ENCODE data around the gene COL5A1.

COL5A1 gene

GRCh38 chr9:134678206-134678605 lies 36.6 kb downstream of the COL5A1 start:
- Histone ChIP-seq H3K9ac (ENCODE audit: low read depth in 1 of 2, low read length in 2 of 2) (no peak overlapping the region), H3K27me3 (ENCODE audit: control insufficient read depth in 2 of 2, insufficient read depth in 2 of 2, low read length in 2 of 2) (no peaks in the 10 kb centered on the region), H3K4me1 (ENCODE audit: control insufficient read depth in 2 of 2, insufficient read depth in 2 of 2, low read length in 2 of 2) (peaks cover 2 to 7% of the 10 kb centered on the region in 2 donors), H3K4me3 (ENCODE audit: low read length in 2 of 2) (no peak overlapping the region), H3K9me3 (ENCODE audit: control insufficient read depth in 2 of 2, low read length in 2 of 2) (no peaks in the 10 kb centered on the region), H3K27ac (ENCODE audit: low read depth in 2 of 2, low read length in 2 of 2) (no peak overlapping the region), H3K36me3 (ENCODE audit: control insufficient read depth in 2 of 2, insufficient read depth in 2 of 2, low read length in 2 of 2) (no peaks in the 10 kb centered on the region)

DNA sequence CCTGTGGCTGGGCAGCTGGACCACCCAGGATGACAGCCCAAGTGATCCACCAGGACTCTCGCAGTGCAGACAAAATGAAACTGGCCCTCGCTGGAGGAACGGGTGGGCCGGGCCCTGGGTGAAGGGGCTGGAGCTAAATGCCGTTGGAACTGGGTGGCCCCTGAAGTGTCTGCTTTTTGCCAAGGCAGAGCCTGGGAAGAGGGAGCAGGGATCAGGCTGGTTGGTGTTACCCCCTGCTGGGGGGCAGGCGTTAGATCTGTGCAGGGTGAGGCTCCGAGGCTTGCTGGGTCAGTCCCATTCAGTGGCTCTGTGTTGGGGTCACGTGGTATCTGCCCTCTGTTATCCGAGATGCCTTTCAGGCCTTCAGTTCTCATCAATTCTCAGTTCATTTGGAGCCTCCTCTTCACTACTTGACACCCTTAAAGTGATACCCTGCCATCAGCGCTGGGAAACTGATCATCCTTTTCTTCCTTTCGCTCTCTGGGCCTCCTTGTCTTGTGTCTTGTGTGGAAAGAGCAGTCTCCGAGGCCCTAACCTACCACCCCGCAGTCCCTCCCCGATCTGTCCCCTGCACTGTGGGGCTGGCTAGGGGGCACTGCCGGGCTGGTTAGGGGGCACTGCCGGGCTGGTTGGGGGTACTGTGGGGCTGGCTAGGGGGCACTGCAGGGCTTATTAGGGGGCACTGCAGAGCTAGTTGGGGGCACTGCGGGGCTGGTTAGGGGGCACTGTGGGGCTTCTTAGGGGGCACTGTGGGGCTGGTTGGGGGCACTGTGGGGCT lies 37.3 kb downstream of the COL5A1 start:
- peaks cover 2 to 7% of the 10 kb centered on the region in 2 donors for H3K4me1 ChIP-seq (ENCODE audit: control insufficient read depth in 2 of 2, insufficient read depth in 2 of 2, low read length in 2 of 2)
- H3K27ac ChIP-seq (ENCODE audit: low read depth in 2 of 2, low read length in 2 of 2) = no peak overlapping the region
- no peaks in the 10 kb centered on the region for H3K36me3 ChIP-seq (ENCODE audit: control insufficient read depth in 2 of 2, insufficient read depth in 2 of 2, low read length in 2 of 2)
- no peaks in the 10 kb centered on the region for H3K27me3 ChIP-seq (ENCODE audit: control insufficient read depth in 2 of 2, insufficient read depth in 2 of 2, low read length in 2 of 2)
- H3K9me3 ChIP-seq (ENCODE audit: control insufficient read depth in 2 of 2, low read length in 2 of 2) = no peaks in the 10 kb centered on the region
- H3K4me3 ChIP-seq (ENCODE audit: low read length in 2 of 2) = no peak overlapping the region
- no peak overlapping the region for H3K9ac ChIP-seq (ENCODE audit: low read depth in 1 of 2, low read length in 2 of 2)

DNA sequence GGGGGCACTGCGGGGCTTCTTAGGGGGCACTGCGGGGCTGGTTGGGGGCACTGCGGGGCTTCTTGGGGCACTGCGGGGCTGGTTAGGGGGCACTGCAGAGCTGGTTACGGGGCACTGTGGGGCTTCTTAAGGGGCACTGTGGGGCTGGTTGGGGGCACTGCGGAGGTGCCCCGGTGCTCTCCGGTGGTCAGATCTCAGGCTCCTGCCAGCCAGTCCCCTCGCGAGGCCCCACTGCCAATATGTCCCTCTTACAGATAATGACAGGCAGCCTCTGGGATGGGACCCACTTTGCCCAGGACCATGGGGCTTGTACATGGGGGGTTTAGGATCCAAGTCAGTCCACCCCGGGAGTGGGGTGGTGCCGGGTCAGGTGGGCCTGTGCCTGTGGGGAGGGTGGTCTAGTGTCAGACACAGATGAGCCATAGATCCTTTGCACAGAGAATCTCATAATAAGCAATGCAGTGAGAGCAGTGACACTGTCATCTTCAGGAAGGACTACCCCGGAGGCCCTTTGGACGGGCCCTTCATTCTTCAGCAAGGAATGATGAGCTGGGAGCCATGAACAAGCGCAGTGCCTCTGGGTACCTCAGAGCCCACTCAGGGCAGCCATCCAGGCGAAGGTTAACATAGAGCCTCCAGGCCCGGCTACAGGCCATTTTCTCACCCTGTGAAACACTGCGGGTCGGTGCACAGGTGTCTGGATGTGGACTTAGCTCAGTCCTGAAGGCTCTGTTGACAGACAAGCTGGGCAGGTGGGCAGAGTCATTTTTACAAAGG lies 38.2 kb downstream of the COL5A1 start:
- Histone ChIP-seq H3K27ac (ENCODE audit: low read depth in 2 of 2, low read length in 2 of 2) (no peak overlapping the region), H3K4me1 (ENCODE audit: control insufficient read depth in 2 of 2, insufficient read depth in 2 of 2, low read length in 2 of 2) (peaks cover 2 to 7% of the 10 kb centered on the region in 2 donors), H3K4me3 (ENCODE audit: low read length in 2 of 2) (no peak overlapping the region)

GRCh38 chr9:134680393-134681060 lies 38.9 kb downstream of the COL5A1 start:
- Histone ChIP-seq H3K27ac (ENCODE audit: low read depth in 2 of 2, low read length in 2 of 2) (no peak overlapping the region), H3K36me3 (ENCODE audit: control insufficient read depth in 2 of 2, insufficient read depth in 2 of 2, low read length in 2 of 2) (no peaks in the 10 kb centered on the region), H3K4me3 (ENCODE audit: low read length in 2 of 2) (no peak overlapping the region), H3K9ac (ENCODE audit: low read depth in 1 of 2, low read length in 2 of 2) (no peak overlapping the region), H3K4me1 (ENCODE audit: control insufficient read depth in 2 of 2, insufficient read depth in 2 of 2, low read length in 2 of 2) (peaks cover 2 to 7% of the 10 kb centered on the region in 2 donors), H3K27me3 (ENCODE audit: control insufficient read depth in 2 of 2, insufficient read depth in 2 of 2, low read length in 2 of 2) (no peaks in the 10 kb centered on the region), H3K9me3 (ENCODE audit: control insufficient read depth in 2 of 2, low read length in 2 of 2) (no peaks in the 10 kb centered on the region)

More for the DNA sequence above, 38.2 kb downstream of the COL5A1 start:
- no peaks in the 10 kb centered on the region for H3K27me3 ChIP-seq (ENCODE audit: control insufficient read depth in 2 of 2, insufficient read depth in 2 of 2, low read length in 2 of 2)
- no peaks in the 10 kb centered on the region for H3K36me3 ChIP-seq (ENCODE audit: control insufficient read depth in 2 of 2, insufficient read depth in 2 of 2, low read length in 2 of 2)
- no peaks in the 10 kb centered on the region for H3K9me3 ChIP-seq (ENCODE audit: control insufficient read depth in 2 of 2, low read length in 2 of 2)
- no peak overlapping the region for H3K9ac ChIP-seq (ENCODE audit: low read depth in 1 of 2, low read length in 2 of 2)

DNA sequence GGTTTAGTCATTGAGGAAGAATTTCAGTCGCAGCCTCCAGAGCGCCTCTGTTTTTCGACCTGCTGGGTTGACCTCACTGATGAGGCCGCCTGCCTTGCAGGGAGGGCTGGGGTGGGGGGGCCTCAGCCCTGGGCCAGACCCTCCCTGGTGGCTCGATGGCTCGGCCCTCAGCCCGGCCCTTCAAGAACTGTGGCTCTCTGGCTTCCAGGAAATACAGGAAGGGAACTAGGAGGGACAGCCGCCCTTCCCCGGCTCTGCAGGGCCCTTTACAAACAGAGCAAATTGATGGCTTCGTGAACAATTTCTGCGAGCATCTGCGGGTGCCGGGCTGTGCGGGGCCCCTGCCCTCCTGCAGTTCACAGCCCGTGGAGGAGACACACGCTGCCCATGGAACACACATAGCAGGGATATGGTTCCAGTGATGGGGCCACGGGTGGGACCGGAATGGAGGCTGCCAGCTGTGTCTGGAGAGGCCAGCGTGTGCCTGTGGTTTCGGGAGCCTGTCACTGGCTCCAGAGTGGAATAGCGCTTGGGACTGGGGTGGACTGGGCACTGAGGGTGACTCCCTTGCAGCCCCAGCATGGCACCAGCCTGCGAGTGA lies 39.6 kb downstream of the COL5A1 start:
- Histone ChIP-seq H3K9me3 (ENCODE audit: control insufficient read depth in 2 of 2, low read length in 2 of 2) (no peaks in the 10 kb centered on the region), H3K27me3 (ENCODE audit: control insufficient read depth in 2 of 2, insufficient read depth in 2 of 2, low read length in 2 of 2) (no peaks in the 10 kb centered on the region), H3K27ac (ENCODE audit: low read depth in 2 of 2, low read length in 2 of 2) (no peak overlapping the region), H3K36me3 (ENCODE audit: control insufficient read depth in 2 of 2, insufficient read depth in 2 of 2, low read length in 2 of 2) (no peaks in the 10 kb centered on the region), H3K4me3 (ENCODE audit: low read length in 2 of 2) (no peak overlapping the region), H3K4me1 (ENCODE audit: control insufficient read depth in 2 of 2, insufficient read depth in 2 of 2, low read length in 2 of 2) (peaks cover 2 to 7% of the 10 kb centered on the region in 2 donors), H3K9ac (ENCODE audit: low read depth in 1 of 2, low read length in 2 of 2) (no peak overlapping the region)

DNA sequence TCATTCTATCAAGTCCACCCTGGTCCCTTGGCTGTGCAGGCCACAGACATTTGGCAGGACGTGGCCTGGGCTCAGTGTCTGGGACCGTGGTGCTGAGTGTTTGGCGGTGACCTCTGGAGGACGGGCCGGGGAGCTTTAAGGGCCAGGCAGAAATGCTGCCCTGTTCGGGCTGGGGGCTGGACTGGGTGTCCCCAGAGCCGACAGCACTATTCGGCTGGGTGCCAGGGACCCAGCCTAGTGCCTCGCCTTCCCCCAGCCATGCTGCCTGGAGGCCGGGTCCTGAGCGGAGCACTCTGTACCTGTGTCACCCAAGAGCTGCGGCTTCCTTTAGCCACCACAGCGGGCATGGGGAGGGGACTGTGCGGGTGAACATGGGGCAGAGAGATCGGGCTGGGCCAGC lies 40.4 kb downstream of the COL5A1 start:
- Histone ChIP-seq H3K9me3 (ENCODE audit: control insufficient read depth in 2 of 2, low read length in 2 of 2) (no peaks in the 10 kb centered on the region), H3K27me3 (ENCODE audit: control insufficient read depth in 2 of 2, insufficient read depth in 2 of 2, low read length in 2 of 2) (no peaks in the 10 kb centered on the region), H3K27ac (ENCODE audit: low read depth in 2 of 2, low read length in 2 of 2) (no peak overlapping the region), H3K9ac (ENCODE audit: low read depth in 1 of 2, low read length in 2 of 2) (no peak overlapping the region), H3K4me3 (ENCODE audit: low read length in 2 of 2) (no peak overlapping the region), H3K36me3 (ENCODE audit: control insufficient read depth in 2 of 2, insufficient read depth in 2 of 2, low read length in 2 of 2) (no peaks in the 10 kb centered on the region), H3K4me1 (ENCODE audit: control insufficient read depth in 2 of 2, insufficient read depth in 2 of 2, low read length in 2 of 2) (peaks cover 2 to 7% of the 10 kb centered on the region in 2 donors)

- H3K27ac ChIP-seq (ENCODE audit: low read depth in 2 of 2, low read length in 2 of 2) = no peak overlapping the region
- no peak overlapping the region for H3K4me3 ChIP-seq (ENCODE audit: low read length in 2 of 2)
- peaks cover 2 to 7% of the 10 kb centered on the region in 2 donors for H3K4me1 ChIP-seq (ENCODE audit: control insufficient read depth in 2 of 2, insufficient read depth in 2 of 2, low read length in 2 of 2)
- H3K9ac ChIP-seq (ENCODE audit: low read depth in 1 of 2, low read length in 2 of 2) = no peak overlapping the region
- H3K36me3 ChIP-seq (ENCODE audit: control insufficient read depth in 2 of 2, insufficient read depth in 2 of 2, low read length in 2 of 2) = no peaks in the 10 kb centered on the region
- H3K9me3 ChIP-seq (ENCODE audit: control insufficient read depth in 2 of 2, low read length in 2 of 2) = no peaks in the 10 kb centered on the region
- no peaks in the 10 kb centered on the region for H3K27me3 ChIP-seq (ENCODE audit: control insufficient read depth in 2 of 2, insufficient read depth in 2 of 2, low read length in 2 of 2)
These were observed 41.2 kb downstream of the COL5A1 start for GRCh38 chr9:134682651-134683364.

DNA sequence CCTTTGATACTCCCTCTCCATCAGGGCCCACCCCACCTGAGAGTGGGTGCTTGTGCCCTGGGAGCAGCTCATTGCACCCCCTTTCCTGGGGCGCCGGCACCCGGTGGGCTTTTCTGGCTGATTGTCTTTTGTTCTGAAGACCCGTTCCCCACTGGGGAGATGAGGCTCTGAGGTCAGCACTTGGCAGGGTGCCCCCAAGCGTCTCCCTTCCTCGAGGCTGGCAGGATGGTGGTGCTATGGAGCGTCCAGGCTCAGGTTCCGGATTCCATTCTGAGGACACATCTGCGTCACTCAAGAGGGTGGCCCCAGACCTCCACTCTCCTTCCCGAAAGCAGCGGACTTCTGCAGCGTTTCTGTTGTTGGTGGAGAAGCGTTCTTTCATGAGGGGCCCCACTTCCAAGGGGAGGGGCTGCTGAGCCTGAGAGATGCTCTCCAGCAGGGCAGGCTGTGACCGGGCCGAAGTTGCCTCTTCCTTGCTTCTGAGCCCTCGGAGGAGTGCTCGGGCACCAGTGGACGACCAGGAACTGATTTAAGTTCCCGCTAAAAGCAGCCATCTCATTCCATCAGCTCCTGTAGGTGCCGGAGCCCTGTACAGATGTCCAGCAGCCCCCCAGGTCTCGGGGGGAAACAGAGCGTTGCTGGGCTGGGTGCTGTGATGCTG lies 42.2 kb downstream of the COL5A1 start:
- H3K9ac ChIP-seq (ENCODE audit: low read depth in 1 of 2, low read length in 2 of 2) = no peak overlapping the region
- peaks cover under 1 to 3% of the 10 kb centered on the region in 2 donors for H3K4me1 ChIP-seq (ENCODE audit: control insufficient read depth in 2 of 2, insufficient read depth in 2 of 2, low read length in 2 of 2)
- no peaks in the 10 kb centered on the region for H3K9me3 ChIP-seq (ENCODE audit: control insufficient read depth in 2 of 2, low read length in 2 of 2)
- no peaks in the 10 kb centered on the region for H3K27me3 ChIP-seq (ENCODE audit: control insufficient read depth in 2 of 2, insufficient read depth in 2 of 2, low read length in 2 of 2)
- no peak overlapping the region for H3K27ac ChIP-seq (ENCODE audit: low read depth in 2 of 2, low read length in 2 of 2)
- no peaks in the 10 kb centered on the region for H3K36me3 ChIP-seq (ENCODE audit: control insufficient read depth in 2 of 2, insufficient read depth in 2 of 2, low read length in 2 of 2)
- H3K4me3 ChIP-seq (ENCODE audit: low read length in 2 of 2) = no peak overlapping the region

GRCh38 chr9:134684375-134684723 lies 42.7 kb downstream of the COL5A1 start:
- H3K4me3 ChIP-seq (ENCODE audit: low read length in 2 of 2) = no peak overlapping the region
- peaks cover 0 to 3% of the 10 kb centered on the region in 2 donors for H3K4me1 ChIP-seq (ENCODE audit: control insufficient read depth in 2 of 2, insufficient read depth in 2 of 2, low read length in 2 of 2)
- no peaks in the 10 kb centered on the region for H3K27me3 ChIP-seq (ENCODE audit: control insufficient read depth in 2 of 2, insufficient read depth in 2 of 2, low read length in 2 of 2)
- no peak overlapping the region for H3K9ac ChIP-seq (ENCODE audit: low read depth in 1 of 2, low read length in 2 of 2)
- H3K9me3 ChIP-seq (ENCODE audit: control insufficient read depth in 2 of 2, low read length in 2 of 2) = no peaks in the 10 kb centered on the region
- no peaks in the 10 kb centered on the region for H3K36me3 ChIP-seq (ENCODE audit: control insufficient read depth in 2 of 2, insufficient read depth in 2 of 2, low read length in 2 of 2)
- H3K27ac ChIP-seq (ENCODE audit: low read depth in 2 of 2, low read length in 2 of 2) = no peak overlapping the region

Measured in mucosa of rectum (tissue), 2 donors.